WTC11 (cell line): ENCODE results near the gene ROBO1. TPM values are rescaled to one million over a fixed set of nuclear protein-coding genes. Genes with fewer than 3 reads are reported as not detected.

ENCODE experiments used
- ATAC-seq: fragments of 200-7000 bp; cut with Tn5 transposase; 2 replicates; pipeline ENCODE4 v1.10.0; 2021; ENCODE audit warnings: mild to moderate bottlenecking, moderate library complexity
- CTCF ChIA-PET: fragments of 300-600 bp; sonication (Branson Sonifier 250); formaldehyde crosslinking; loops from one replicate; lab custom pipeline; 2021; ENCODE audit warnings: antibody characterized with exemption; lab: Charles Lee
- POLR2A ChIA-PET: fragments of 350-600 bp; sonication (Branson Sonifier 250); formaldehyde crosslinking; loops from one replicate; lab custom pipeline; 2021; ENCODE audit warnings: antibody characterized with exemption; lab: Charles Lee
- DNase-seq: peaks from one replicate; pipeline ENCODE4 v3.0.0; 2021; ENCODE audit warnings: low spot score
- H3K27ac Mint-ChIP-seq: 2 replicates; pipeline ENCODE4 v1.8.0; 2021; ENCODE audit warnings: mixed read lengths
- H3K27me3 Mint-ChIP-seq: 2 replicates; pipeline ENCODE4 v1.8.0; 2021; ENCODE audit warnings: low read depth, mild to moderate bottlenecking, moderate library complexity, mixed read lengths
- H3K36me3 Mint-ChIP-seq: 2 replicates; pipeline ENCODE4 v1.8.0; 2021; ENCODE audit warnings: mixed read lengths
- H3K4me1 Mint-ChIP-seq: 2 replicates; pipeline ENCODE4 v1.8.0; 2022; ENCODE audit warnings: mixed read lengths
- H3K4me3 Mint-ChIP-seq: 2 replicates; pipeline ENCODE4 v1.8.0; 2021; ENCODE audit warnings: mild to moderate bottlenecking, moderate library complexity, mixed read lengths
- H3K9me3 Mint-ChIP-seq: 2 replicates; pipeline ENCODE4 v1.8.0; 2021; ENCODE audit warnings: mixed read lengths
- E2F1 ChIP-seq: sonication (generic); formaldehyde crosslinking; IDR thresholded peaks from 2 replicates; pipeline ENCODE4 v1.8.0; 2022; ENCODE audit warnings: mild to moderate bottlenecking, missing genetic modification reagents
- FOXP4 ChIP-seq: sonication (generic); formaldehyde crosslinking; IDR thresholded peaks from 2 replicates; pipeline ENCODE4 v1.8.0; 2022; ENCODE audit warnings: mild to moderate bottlenecking, missing genetic modification reagents
- GRHL2 ChIP-seq: fragments of 250-450 bp; sonication (Bioruptor Pico); IDR thresholded peaks from 2 replicates; pipeline ENCODE4 v1.8.0; 2022; ENCODE audit warnings: mild to moderate bottlenecking, moderate library complexity; ENCODE audit not compliant: insufficient replicate concordance, severe bottlenecking
- IRF2 ChIP-seq: sonication (generic); formaldehyde crosslinking; IDR thresholded peaks from 2 replicates; pipeline ENCODE4 v1.8.0; 2022; ENCODE audit warnings: low read depth, missing genetic modification reagents, borderline replicate concordance
- MAX ChIP-seq: sonication (generic); formaldehyde crosslinking; IDR thresholded peaks from 2 replicates; pipeline ENCODE4 v1.8.0; 2022; ENCODE audit warnings: mild to moderate bottlenecking, missing genetic modification reagents
- MXD4 ChIP-seq: fragments of 250-450 bp; sonication (Bioruptor Pico); IDR thresholded peaks from 2 replicates; pipeline ENCODE4 v1.8.0; 2021; ENCODE audit warnings: mild to moderate bottlenecking, moderate library complexity, borderline replicate concordance
- NFYB ChIP-seq: sonication (generic); formaldehyde crosslinking; conservative IDR thresholded peaks from 2 replicates; pipeline ENCODE4 v1.8.0; 2022; ENCODE audit warnings: low read depth, missing genetic modification reagents
- NR1H2 ChIP-seq: sonication (generic); formaldehyde crosslinking; IDR thresholded peaks from 2 replicates; pipeline ENCODE4 v1.9.0; 2021; ENCODE audit warnings: mild to moderate bottlenecking, moderate library complexity, missing genetic modification reagents
- ZNF138 ChIP-seq: sonication (generic); formaldehyde crosslinking; conservative IDR thresholded peaks from 2 replicates; pipeline ENCODE4 v1.8.1; 2022; ENCODE audit warnings: mild to moderate bottlenecking, moderate library complexity, missing genetic modification reagents
- ZNF232 ChIP-seq: sonication (generic); formaldehyde crosslinking; IDR thresholded peaks from 2 replicates; pipeline ENCODE4 v1.8.0; 2022; ENCODE audit warnings: mild to moderate bottlenecking, missing genetic modification reagents
- ZNF416 ChIP-seq: fragments of 250-450 bp; sonication (Bioruptor Pico); IDR thresholded peaks from 2 replicates; pipeline ENCODE4 v1.9.0; 2021; ENCODE audit warnings: mild to moderate bottlenecking, inconsistent platforms
- ZNF671 ChIP-seq: fragments of 250-450 bp; sonication (Bioruptor Pico); IDR thresholded peaks from 2 replicates; pipeline ENCODE4 v1.8.0; 2021; ENCODE audit warnings: mild to moderate bottlenecking
- total RNA-seq: library from RNA; stranded (reverse); gene quantifications from 3 replicates; pipeline ENCODE4 v1.2.3, GENCODE V29; 2021
- TF ChIP-seq, protein P1 (sequence below): sonication (generic); formaldehyde crosslinking; IDR thresholded peaks from 2 replicates; pipeline ENCODE4 v1.8.1; 2023; ENCODE audit warnings: mild to moderate bottlenecking, missing genetic modification reagents, moderate library complexity
- TF ChIP-seq, protein P2 (sequence below): sonication (generic); formaldehyde crosslinking; IDR thresholded peaks from 2 replicates; pipeline ENCODE4 v1.8.0; 2023; ENCODE audit warnings: missing genetic modification reagents
- TF ChIP-seq, protein P3 (sequence below): sonication (generic); formaldehyde crosslinking; IDR thresholded peaks from 2 replicates; pipeline ENCODE4 v1.8.0; 2023; ENCODE audit warnings: mild to moderate bottlenecking, missing genetic modification reagents
- TF ChIP-seq, protein P4 (sequence below): fragments of 250-450 bp; sonication (Bioruptor Pico); IDR thresholded peaks from 2 replicates; pipeline ENCODE4 v1.8.0; 2021; ENCODE audit warnings: mild to moderate bottlenecking
- TF ChIP-seq, protein P5 (sequence below): sonication (generic); formaldehyde crosslinking; conservative IDR thresholded peaks from 2 replicates; pipeline ENCODE4 v1.8.1; 2023; ENCODE audit warnings: mild to moderate bottlenecking, low read depth, missing genetic modification reagents, moderate library complexity

ROBO1 gene
- total RNA-seq, 1 experiment from 2014 or later = 90.9 TPM

DNA sequence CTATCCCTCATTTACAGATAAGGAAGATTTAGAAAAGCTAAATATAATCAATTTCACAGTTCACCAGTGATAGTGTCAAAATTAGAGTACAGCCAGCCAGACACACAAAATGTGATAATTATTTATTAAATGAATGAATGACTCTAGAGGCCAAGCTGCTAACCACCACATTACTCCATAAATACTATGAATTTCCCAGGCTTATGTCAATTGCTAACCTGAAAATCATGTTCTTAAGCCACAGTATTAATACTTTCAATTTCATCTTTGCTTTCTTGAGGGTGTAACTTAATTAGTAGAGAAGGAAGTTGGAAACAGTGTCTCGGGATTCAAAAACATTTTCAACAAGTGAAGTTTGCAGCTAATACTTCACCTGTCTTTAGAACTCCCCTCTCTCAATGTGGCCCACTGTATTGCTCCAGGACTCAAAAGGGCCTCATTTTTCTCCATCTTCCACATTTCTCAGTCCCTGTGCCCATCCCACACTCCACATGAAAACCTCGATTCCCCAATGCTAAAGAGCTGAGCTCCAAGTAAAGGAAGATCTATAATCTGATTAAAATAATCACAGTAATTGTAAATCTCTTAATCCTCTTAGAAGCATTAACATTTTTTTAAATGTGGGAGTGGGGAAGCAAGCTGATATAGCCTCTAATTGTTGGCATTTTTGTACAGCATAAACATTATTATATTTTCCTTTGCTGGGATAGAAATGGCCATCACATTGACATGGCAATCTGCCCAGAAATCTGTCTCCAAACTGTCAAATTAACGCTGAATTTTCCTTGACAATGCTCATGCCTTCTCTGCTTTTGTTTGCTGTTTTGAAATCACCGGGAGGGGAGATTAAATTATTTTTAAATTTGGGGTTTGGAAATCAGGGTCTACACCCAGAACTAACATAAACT is 765.1 kb downstream of the ROBO1 start:
- no peak for TF ChIP-seq NFYB (CRISPR knock-in tag)
- TF ChIP-seq, protein P1, sequence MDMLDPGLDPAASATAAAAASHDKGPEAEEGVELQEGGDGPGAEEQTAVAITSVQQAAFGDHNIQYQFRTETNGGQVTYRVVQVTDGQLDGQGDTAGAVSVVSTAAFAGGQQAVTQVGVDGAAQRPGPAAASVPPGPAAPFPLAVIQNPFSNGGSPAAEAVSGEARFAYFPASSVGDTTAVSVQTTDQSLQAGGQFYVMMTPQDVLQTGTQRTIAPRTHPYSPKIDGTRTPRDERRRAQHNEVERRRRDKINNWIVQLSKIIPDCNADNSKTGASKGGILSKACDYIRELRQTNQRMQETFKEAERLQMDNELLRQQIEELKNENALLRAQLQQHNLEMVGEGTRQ = no peak
- no peak for TF ChIP-seq ZNF671 (CRISPR knock-in tag)
- no peak for TF ChIP-seq ZNF138 (CRISPR knock-in tag)
- TF ChIP-seq IRF2 (CRISPR knock-in tag) = no peak
- TF ChIP-seq GRHL2 (CRISPR knock-in tag) = no peak
- TF ChIP-seq, protein P2, sequence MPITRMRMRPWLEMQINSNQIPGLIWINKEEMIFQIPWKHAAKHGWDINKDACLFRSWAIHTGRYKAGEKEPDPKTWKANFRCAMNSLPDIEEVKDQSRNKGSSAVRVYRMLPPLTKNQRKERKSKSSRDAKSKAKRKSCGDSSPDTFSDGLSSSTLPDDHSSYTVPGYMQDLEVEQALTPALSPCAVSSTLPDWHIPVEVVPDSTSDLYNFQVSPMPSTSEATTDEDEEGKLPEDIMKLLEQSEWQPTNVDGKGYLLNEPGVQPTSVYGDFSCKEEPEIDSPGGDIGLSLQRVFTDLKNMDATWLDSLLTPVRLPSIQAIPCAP (CRISPR knock-in tag) = no peak
- TF ChIP-seq, protein P3, sequence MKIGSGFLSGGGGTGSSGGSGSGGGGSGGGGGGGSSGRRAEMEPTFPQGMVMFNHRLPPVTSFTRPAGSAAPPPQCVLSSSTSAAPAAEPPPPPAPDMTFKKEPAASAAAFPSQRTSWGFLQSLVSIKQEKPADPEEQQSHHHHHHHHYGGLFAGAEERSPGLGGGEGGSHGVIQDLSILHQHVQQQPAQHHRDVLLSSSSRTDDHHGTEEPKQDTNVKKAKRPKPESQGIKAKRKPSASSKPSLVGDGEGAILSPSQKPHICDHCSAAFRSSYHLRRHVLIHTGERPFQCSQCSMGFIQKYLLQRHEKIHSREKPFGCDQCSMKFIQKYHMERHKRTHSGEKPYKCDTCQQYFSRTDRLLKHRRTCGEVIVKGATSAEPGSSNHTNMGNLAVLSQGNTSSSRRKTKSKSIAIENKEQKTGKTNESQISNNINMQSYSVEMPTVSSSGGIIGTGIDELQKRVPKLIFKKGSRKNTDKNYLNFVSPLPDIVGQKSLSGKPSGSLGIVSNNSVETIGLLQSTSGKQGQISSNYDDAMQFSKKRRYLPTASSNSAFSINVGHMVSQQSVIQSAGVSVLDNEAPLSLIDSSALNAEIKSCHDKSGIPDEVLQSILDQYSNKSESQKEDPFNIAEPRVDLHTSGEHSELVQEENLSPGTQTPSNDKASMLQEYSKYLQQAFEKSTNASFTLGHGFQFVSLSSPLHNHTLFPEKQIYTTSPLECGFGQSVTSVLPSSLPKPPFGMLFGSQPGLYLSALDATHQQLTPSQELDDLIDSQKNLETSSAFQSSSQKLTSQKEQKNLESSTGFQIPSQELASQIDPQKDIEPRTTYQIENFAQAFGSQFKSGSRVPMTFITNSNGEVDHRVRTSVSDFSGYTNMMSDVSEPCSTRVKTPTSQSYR (CRISPR knock-in tag) = no peak
- TF ChIP-seq ZNF232 (CRISPR knock-in tag) = no peak
- TF ChIP-seq E2F1 (CRISPR knock-in tag) = no peak
- no peak for TF ChIP-seq MXD4 (CRISPR knock-in tag)
- TF ChIP-seq ZNF416 (CRISPR knock-in tag) = no peak
- TF ChIP-seq, all 79 proteins: peak for 0
- Mint-ChIP-seq H3K4me3 (no peak overlapping the region), H3K4me1 (peaks cover 26% of the 10 kb centered on the region), H3K36me3 (peaks cover 6% of the 10 kb centered on the region; the same call in 1 of the 2 replicates), H3K9me3 (peaks cover 7% of the 10 kb centered on the region), H3K27ac (no peak overlapping the region), H3K27me3 (no peaks in the 10 kb centered on the region)
- DNase-seq (no peak), ATAC-seq (no peak)
- ChIA-PET CTCF (no interaction called here), POLR2A (no interaction called here)

- CTCF ChIA-PET = no interaction called here
Observed at GRCh38 chr3:79001255-79001654, 766.5 kb downstream of the ROBO1 start.

More at GRCh38 chr3:79001255-79001654, 766.5 kb downstream of the ROBO1 start:
- ATAC-seq (no peak), DNase-seq (no peak)
- H3K9me3 Mint-ChIP-seq = peaks cover 7% of the 10 kb centered on the region
- no peak overlapping the region for H3K27ac Mint-ChIP-seq
- POLR2A ChIA-PET = no interaction called here
- H3K27me3 Mint-ChIP-seq = no peaks in the 10 kb centered on the region
- no peak for TF ChIP-seq ZNF232 (CRISPR knock-in tag)
- TF ChIP-seq MAX = no peak
- TF ChIP-seq, protein P4, sequence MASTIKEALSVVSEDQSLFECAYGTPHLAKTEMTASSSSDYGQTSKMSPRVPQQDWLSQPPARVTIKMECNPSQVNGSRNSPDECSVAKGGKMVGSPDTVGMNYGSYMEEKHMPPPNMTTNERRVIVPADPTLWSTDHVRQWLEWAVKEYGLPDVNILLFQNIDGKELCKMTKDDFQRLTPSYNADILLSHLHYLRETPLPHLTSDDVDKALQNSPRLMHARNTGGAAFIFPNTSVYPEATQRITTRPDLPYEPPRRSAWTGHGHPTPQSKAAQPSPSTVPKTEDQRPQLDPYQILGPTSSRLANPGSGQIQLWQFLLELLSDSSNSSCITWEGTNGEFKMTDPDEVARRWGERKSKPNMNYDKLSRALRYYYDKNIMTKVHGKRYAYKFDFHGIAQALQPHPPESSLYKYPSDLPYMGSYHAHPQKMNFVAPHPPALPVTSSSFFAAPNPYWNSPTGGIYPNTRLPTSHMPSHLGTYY (CRISPR knock-in tag) = no peak
- no peak for TF ChIP-seq NR1H2
- TF ChIP-seq FOXP4 (CRISPR knock-in tag) = no peak
- TF ChIP-seq, protein P5, sequence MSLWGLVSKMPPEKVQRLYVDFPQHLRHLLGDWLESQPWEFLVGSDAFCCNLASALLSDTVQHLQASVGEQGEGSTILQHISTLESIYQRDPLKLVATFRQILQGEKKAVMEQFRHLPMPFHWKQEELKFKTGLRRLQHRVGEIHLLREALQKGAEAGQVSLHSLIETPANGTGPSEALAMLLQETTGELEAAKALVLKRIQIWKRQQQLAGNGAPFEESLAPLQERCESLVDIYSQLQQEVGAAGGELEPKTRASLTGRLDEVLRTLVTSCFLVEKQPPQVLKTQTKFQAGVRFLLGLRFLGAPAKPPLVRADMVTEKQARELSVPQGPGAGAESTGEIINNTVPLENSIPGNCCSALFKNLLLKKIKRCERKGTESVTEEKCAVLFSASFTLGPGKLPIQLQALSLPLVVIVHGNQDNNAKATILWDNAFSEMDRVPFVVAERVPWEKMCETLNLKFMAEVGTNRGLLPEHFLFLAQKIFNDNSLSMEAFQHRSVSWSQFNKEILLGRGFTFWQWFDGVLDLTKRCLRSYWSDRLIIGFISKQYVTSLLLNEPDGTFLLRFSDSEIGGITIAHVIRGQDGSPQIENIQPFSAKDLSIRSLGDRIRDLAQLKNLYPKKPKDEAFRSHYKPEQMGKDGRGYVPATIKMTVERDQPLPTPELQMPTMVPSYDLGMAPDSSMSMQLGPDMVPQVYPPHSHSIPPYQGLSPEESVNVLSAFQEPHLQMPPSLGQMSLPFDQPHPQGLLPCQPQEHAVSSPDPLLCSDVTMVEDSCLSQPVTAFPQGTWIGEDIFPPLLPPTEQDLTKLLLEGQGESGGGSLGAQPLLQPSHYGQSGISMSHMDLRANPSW (CRISPR knock-in tag) = no peak
- no peak overlapping the region for H3K4me3 Mint-ChIP-seq
- H3K36me3 Mint-ChIP-seq = peaks cover 6% of the 10 kb centered on the region; the same call in 1 of the 2 replicates
- peaks cover 16% of the 10 kb centered on the region for H3K4me1 Mint-ChIP-seq
